Gastroesophageal sphincter (tissue), 4 donors: ENCODE data around the gene TIMMDC1. TPM values are rescaled to one million over a fixed set of nuclear protein-coding genes. Genes with fewer than 3 reads are reported as not detected.
"Not testable (repeated sequence)": the region's sequence is repeated elsewhere in the genome, so short reads cannot be mapped to it uniquely, and the experiment has no call there.

Experiments used
- ATAC-seq: fragments of 150-250 bp; one replicate; pipeline ENCODE4 v1.9.1; 2016; ENCODE audit warnings: mild to moderate bottlenecking, moderate library complexity
- H3K27ac ChIP-seq, 4 donors: fragments of 200-600 bp; sonication (generic) in 3 of 4; 1 replicate in 3 of 4; 2 replicates in 1 of 4; pipeline ENCODE4 v1.5.1; 2016 to 2019
- H3K27me3 ChIP-seq: fragments of 200-600 bp; sonication (generic); one replicate; pipeline ENCODE4 v1.5.1; 2019
- H3K36me3 ChIP-seq, 2 donors: fragments of 200-600 bp; sonication (generic); one replicate each; pipeline ENCODE4 v1.5.1; 2019; ENCODE audit warnings: control low read depth in 1 of 2
- H3K4me1 ChIP-seq, 3 donors: fragments of 200-600 bp; sonication (generic); 1 replicate in 2 of 3; 2 replicates in 1 of 3; pipeline ENCODE4 v1.5.1; 2016 to 2019; ENCODE audit warnings: control low read depth in 2 of 3
- H3K4me3 ChIP-seq, 2 donors: fragments of 200-600 bp; sonication (generic); one replicate each; pipeline ENCODE4 v1.5.1; 2019; ENCODE audit warnings: mild to moderate bottlenecking in 1 of 2, moderate library complexity in 1 of 2
- H3K9me3 ChIP-seq, 3 donors: fragments of 200-600 bp; sonication (generic); one replicate each; pipeline ENCODE4 v1.5.1; 2017 to 2019; ENCODE audit warnings: control low read depth in 2 of 3
- EP300 ChIP-seq: sonication (generic); formaldehyde crosslinking; IDR thresholded peaks from one replicate; pipeline ENCODE4 v1.6.1; 2017; ENCODE audit warnings: antibody characterized with exemption, mild to moderate bottlenecking
- POLR2A ChIP-seq, 2 donors: fragments of 450-650 bp; IDR thresholded peaks; one replicate each; pipeline ENCODE4 v1.6.1; 2017; ENCODE audit warnings: antibody characterized with exemption in 2 of 2, mild to moderate bottlenecking in 2 of 2, moderate library complexity in 1 of 2
- POLR2AphosphoS5 ChIP-seq: sonication (generic); formaldehyde crosslinking; IDR thresholded peaks from one replicate; pipeline ENCODE4 v1.6.1; 2017; ENCODE audit warnings: antibody characterized with exemption
- WGBS, 2 donors: methylation state at CpG; one replicate each; pipeline ENCODE4 v1.1.5; 2018; ENCODE audit warnings: low coverage in 1 of 2; 5-methylcytosine and 5-hydroxymethylcytosine counted together
- total RNA-seq, 4 donors: library from RNA; depleted of rRNA; stranded (reverse); fragments of >200 nt; gene quantifications; one replicate each; pipeline ENCODE4 v1.1.0, GENCODE V29; 2016
- TF ChIP-seq, protein P1 (sequence below), 4 experiments: fragments of 200-600 bp in 2 of 4; fragments of 450-650 bp in 2 of 4; sonication (generic) in 1 of 4; IDR thresholded peaks; one replicate each; pipeline ENCODE4 v1.5.1; 2017 to 2019; ENCODE audit warnings: antibody characterized with exemption in 4 of 4, mild to moderate bottlenecking in 2 of 4, moderate library complexity in 2 of 4

Gene TIMMDC1
- total RNA-seq, 4 donors from 2014 or later: 43.9 to 65.7 (median 52.2) TPM

DNA sequence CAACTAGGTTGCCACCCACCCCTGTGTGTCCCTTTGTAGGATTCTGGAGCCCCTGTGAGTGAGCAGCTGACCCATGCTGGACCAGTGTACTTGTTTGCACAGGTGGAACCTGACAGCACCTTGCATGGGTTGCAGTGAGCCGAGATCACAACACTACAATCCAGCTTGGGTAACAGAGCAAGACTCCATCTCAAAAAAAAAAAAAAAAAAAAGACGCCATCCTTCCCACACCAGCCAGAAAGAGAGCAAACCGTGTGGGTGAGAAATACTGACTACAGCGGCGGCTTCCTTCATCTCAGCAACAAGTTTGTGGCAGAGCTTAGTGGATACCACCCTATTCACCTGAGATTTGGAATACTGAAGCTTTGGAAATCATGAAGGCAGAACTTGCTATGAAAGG is 61.8 kb downstream of the TIMMDC1 start:
- ATAC-seq: no peak
- Histone ChIP-seq H3K27ac (no peak overlapping the region), H3K27me3 (no peaks in the 10 kb centered on the region), H3K9me3 (no peaks in the 10 kb centered on the region), H3K4me1 (no peaks in the 10 kb centered on the region), H3K4me3 (no peak overlapping the region), H3K36me3 (no peaks in the 10 kb centered on the region)
- no peak for TF ChIP-seq EP300
- TF ChIP-seq, protein P1, sequence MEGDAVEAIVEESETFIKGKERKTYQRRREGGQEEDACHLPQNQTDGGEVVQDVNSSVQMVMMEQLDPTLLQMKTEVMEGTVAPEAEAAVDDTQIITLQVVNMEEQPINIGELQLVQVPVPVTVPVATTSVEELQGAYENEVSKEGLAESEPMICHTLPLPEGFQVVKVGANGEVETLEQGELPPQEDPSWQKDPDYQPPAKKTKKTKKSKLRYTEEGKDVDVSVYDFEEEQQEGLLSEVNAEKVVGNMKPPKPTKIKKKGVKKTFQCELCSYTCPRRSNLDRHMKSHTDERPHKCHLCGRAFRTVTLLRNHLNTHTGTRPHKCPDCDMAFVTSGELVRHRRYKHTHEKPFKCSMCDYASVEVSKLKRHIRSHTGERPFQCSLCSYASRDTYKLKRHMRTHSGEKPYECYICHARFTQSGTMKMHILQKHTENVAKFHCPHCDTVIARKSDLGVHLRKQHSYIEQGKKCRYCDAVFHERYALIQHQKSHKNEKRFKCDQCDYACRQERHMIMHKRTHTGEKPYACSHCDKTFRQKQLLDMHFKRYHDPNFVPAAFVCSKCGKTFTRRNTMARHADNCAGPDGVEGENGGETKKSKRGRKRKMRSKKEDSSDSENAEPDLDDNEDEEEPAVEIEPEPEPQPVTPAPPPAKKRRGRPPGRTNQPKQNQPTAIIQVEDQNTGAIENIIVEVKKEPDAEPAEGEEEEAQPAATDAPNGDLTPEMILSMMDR (IDR thresholded peaks at IDR 0.05): no peak
- no peak for TF ChIP-seq POLR2AphosphoS5
- TF ChIP-seq POLR2A (IDR thresholded peaks at IDR 0.05): no peak
- 83 to 88% methylated on average over 3 to 4 of the region's 5 CpGs for WGBS, 2 donors

DNA sequence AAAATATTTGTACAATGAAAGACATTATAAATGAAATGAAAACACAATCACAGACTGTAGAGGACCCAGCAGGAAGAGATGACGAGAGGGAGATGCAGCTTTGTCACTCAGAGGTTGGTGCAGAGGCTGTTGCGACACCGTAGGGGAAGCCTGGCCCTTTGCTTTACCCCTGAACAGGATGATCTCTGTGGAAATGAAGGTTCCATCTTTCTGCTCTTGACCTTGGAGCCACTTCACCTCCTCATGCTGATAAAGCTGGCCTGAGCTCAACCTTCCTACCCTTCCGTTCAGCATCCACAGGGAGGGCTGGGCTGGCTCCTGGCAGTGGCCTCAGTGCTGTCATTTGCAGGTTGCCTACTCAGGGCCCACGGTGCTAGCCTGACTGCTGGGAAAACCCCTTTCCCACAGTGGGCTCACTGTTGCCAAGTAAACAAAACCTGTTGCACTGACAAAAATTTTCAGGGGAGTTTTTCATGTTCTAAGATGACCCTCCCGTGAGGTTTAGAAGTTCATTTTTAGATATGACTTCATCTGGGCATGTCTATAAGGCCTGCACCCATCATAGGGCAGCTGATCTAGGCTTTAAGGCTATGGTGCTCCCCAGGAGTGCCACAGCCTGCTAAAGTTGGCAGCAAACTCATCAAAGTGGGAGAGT is 64.1 kb downstream of the TIMMDC1 start:
- H3K4me3 ChIP-seq: no peak overlapping the region
- no peak for ATAC-seq
- no peaks in the 10 kb centered on the region for H3K36me3 ChIP-seq
- H3K9me3 ChIP-seq: no peaks in the 10 kb centered on the region
- no peaks in the 10 kb centered on the region for H3K27me3 ChIP-seq
- H3K27ac ChIP-seq: no peak overlapping the region
- TF ChIP-seq POLR2AphosphoS5 (no peak), POLR2A (IDR thresholded peaks at IDR 0.05) (no peak), EP300 (no peak)
- TF ChIP-seq, protein P1 (IDR thresholded peaks at IDR 0.05): no peak
- H3K4me1 ChIP-seq: no peaks in the 10 kb centered on the region
- 52 to 56% methylated on average over 4 to 5 of the region's 6 CpGs for WGBS, 2 donors

DNA sequence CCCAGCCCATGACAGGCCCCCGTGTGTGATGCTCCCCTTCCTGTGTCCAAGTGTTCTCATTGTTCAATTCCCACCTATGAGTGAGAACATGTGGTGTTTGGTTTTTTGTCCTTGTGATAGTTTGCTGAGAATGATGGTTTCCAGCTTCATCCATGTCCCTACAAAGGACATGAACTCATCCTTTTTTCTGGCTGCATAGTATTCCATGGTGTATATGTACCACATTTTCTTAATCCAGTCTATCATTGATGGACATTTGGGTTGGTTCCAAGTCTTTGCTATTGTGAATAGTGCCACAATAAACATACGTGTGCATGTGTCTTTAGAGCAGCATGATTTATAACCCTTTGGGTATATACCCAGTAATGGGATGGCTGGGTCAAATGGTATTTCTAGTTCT is 65.0 kb downstream of the TIMMDC1 start:
- H3K4me1 ChIP-seq, H3K9me3 ChIP-seq, H3K36me3 ChIP-seq, H3K4me3 ChIP-seq, ATAC-seq, H3K27me3 ChIP-seq, H3K27ac ChIP-seq: not testable (repeated sequence)
- 73 to 100% methylated on average over 1 of the region's 2 CpGs for WGBS, 2 donors

DNA sequence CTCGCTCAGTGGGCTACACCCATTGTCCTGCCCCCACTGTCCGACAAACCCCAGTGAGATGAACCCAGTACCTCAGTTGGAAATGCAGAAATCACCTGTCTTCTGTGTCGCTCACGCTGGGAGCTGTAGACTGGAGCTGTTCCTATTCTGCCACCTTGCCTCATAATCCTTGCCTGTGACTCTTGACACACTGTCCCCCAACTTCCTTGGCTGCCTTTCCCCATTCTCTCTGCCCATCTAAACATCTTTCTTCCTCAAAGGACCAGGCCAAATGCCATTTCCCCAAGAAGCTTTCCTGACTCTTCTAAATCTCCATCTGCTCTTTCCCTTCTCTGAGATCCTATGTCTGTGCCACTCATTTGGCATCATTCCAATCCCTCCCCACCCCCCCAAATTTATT is 70.8 kb downstream of the TIMMDC1 start:
- no peak for ATAC-seq
- TF ChIP-seq, protein P1 (IDR thresholded peaks at IDR 0.05): no peak
- TF ChIP-seq POLR2A (IDR thresholded peaks at IDR 0.05) (no peak), EP300 (no peak), POLR2AphosphoS5 (no peak)
- Histone ChIP-seq H3K36me3 (no peaks in the 10 kb centered on the region), H3K27ac (no peak overlapping the region), H3K27me3 (no peaks in the 10 kb centered on the region), H3K4me3 (no peak overlapping the region), H3K4me1 (no peaks in the 10 kb centered on the region), H3K9me3 (no peaks in the 10 kb centered on the region)
- WGBS, 2 donors: 100% methylated on average over 2 of the region's 4 CpGs; no CpG with 5 or more reads in 1 of the 2 donors

DNA sequence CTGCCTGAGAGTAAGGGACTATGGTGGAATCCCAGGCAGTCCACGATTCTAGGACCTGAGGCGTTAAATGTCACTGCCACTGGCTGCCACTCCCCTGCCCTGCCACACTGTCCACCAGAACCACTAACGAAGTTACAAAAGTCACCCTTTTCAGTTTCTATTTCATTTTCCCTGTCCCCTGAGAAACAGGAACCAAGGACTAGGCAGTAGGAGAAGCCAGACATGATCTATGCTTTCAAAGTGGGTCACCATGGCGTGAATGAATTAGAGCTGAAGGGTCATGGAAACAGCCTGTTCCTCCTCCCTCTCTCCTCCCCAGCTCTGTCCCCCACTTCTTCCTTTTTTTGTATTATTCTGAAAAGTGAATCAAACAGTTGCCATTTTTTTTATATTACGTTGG is 71.9 kb downstream of the TIMMDC1 start:
- peak; percentile 67 for ATAC-seq
- WGBS, 2 donors: 82 to 89% methylated on average over 3 to 4 of the region's 5 CpGs
- no peaks in the 10 kb centered on the region for H3K9me3 ChIP-seq
- H3K4me1 ChIP-seq: no peaks in the 10 kb centered on the region
- no peaks in the 10 kb centered on the region for H3K27me3 ChIP-seq
- TF ChIP-seq POLR2AphosphoS5: no peak
- TF ChIP-seq, protein P1 (IDR thresholded peaks at IDR 0.05): no peak
- no peak for TF ChIP-seq EP300
- TF ChIP-seq POLR2A (IDR thresholded peaks at IDR 0.05): no peak
- no peak overlapping the region for H3K4me3 ChIP-seq
- H3K36me3 ChIP-seq: no peaks in the 10 kb centered on the region
- H3K27ac ChIP-seq: no peak overlapping the region
